Activated CD4-positive, CD25-positive, alpha-beta regulatory T cell treated with anti-CD3 and anti-CD28 coated beads, Interleukin-2, amount 50 U/mL, for 24 hours (primary cell): ENCODE data around the gene RABL6.
A peak's percentile ranks its signal among the peaks of the same experiment; 100 is the strongest.

ENCODE experiments used
- ATAC-seq, 2 donors: fragments of 150-1000 bp; cut with Tn5 transposase; one replicate each; pipeline ENCODE4 v1.10.0; 2021; ENCODE audit warnings: mild to moderate bottlenecking in 1 of 2, moderate library complexity in 1 of 2

RABL6 gene, protein sequence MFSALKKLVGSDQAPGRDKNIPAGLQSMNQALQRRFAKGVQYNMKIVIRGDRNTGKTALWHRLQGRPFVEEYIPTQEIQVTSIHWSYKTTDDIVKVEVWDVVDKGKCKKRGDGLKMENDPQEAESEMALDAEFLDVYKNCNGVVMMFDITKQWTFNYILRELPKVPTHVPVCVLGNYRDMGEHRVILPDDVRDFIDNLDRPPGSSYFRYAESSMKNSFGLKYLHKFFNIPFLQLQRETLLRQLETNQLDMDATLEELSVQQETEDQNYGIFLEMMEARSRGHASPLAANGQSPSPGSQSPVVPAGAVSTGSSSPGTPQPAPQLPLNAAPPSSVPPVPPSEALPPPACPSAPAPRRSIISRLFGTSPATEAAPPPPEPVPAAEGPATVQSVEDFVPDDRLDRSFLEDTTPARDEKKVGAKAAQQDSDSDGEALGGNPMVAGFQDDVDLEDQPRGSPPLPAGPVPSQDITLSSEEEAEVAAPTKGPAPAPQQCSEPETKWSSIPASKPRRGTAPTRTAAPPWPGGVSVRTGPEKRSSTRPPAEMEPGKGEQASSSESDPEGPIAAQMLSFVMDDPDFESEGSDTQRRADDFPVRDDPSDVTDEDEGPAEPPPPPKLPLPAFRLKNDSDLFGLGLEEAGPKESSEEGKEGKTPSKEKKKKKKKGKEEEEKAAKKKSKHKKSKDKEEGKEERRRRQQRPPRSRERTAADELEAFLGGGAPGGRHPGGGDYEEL

DNA sequence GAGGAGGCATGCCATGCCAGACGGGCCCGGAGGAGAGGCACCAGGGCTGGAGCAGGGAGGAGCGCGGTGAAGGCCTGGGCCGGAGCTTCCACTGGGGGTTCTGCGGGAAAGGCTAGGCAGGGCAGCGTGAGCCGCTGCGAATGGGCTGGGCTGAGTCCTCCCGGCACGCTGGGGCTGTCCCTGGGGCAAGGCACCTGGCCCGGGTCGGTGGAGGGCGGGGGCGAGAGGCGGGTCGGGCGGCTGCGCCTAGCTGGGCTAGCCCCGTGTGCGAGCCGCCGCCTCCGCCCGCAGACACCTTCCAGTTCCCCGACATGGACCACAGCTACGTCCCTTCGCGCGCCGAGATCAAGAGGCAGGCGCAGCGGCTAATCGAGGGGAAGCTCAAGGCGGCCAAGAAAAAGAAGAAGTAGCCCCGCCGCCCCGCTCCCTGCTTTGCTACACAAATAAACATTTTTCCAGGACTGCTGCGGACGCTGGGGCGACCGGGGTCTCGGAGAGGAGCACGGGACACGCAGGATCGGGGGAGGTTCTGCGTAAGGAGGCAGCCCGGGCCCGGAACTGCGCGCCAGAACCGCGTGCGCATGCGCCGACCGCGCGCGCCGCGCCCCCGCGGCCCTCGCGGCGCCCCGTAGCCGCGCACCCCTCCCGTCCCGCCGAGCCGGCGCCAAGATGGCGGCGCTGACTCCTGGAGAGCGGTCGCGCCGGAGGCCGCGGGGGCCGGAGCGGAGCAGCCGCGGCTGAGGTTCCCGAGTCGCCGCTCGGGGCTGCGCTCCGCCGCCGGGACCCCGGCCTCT lies at the start of gene RABL6:
TSS of gene RABL6 (plus strand) at position 668 of the 794 bp plus-strand sequence. CDS start 249 bp downstream, outside the sequence.
- peak; percentile 88 to 90 for ATAC-seq

GRCh38 chr9:136759001-136759400 lies 48.7 kb upstream of the RABL6 start:
- no peak for ATAC-seq

- ATAC-seq = no peak
Observed at GRCh38 chr9:136759436-136760325, 48.1 kb upstream of the RABL6 start.

DNA sequence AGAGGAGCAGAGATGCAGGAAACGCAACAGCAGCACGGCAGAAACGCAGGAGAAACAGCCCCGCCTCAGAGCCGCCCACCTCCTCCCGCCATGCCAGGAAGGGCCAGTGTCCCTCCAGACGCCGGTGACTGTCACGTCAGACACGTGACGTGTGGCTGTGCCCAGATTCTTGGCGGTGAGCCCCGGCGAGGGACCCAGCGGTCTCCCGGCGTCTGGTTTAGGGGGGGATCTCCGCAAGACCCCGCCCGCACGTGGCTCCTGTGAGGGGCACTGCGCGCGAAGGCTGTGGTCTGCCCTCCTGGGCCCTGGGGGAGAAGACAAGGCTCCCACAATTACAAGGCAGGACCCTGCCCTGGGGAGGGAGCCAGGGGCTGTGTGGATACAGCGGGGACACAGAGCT lies 47.3 kb upstream of the RABL6 start:
- no peak for ATAC-seq

- peak in 1 of 2 donors; percentile 46 for ATAC-seq
Observed at GRCh38 chr9:136760834-136761544, 46.8 kb upstream of the RABL6 start.

GRCh38 chr9:136761545-136761981 lies 46.2 kb upstream of the RABL6 start:
- no peak for ATAC-seq

GRCh38 chr9:136762221-136762691 lies 45.5 kb upstream of the RABL6 start:
- no peak for ATAC-seq

DNA sequence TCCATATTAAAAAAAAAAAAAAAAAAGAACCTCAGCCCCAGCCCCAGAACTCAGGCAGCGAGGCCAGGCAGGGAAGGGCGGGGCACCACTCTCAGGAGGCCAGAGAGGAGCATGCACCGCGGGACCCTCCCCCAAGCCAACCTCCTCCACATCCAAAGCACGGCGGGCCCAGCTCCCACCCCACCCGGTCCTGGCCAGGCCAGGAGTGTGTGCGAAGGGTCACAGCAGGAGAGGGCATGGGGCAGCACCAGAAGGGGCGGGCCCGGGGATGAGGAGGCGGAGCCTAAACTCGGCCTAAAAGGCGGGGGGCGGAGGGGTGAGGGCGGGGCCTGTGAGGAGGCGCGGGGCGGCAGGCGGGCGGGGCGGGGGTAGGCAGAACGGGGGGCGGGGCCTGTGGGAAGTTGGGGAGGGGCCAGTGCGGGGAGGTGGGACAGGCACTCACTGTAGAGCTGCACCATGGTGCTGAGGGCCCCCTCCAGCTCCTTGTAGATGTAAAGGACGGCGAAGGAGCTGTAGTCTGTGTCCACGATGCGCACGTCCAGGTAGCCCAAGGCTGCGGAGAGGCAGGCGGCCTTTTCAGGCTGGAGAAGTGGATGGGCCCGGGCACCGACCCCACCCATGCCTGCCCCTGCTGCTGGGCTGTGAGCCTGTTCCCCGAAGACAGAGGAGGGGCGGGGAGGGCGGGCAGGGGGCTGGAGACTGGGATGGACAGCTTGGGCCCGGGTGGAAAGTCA lies 44.7 kb upstream of the RABL6 start:
- no peak for ATAC-seq

- no peak for ATAC-seq
Observed at GRCh38 chr9:136763649-136764035, 44.1 kb upstream of the RABL6 start.

DNA sequence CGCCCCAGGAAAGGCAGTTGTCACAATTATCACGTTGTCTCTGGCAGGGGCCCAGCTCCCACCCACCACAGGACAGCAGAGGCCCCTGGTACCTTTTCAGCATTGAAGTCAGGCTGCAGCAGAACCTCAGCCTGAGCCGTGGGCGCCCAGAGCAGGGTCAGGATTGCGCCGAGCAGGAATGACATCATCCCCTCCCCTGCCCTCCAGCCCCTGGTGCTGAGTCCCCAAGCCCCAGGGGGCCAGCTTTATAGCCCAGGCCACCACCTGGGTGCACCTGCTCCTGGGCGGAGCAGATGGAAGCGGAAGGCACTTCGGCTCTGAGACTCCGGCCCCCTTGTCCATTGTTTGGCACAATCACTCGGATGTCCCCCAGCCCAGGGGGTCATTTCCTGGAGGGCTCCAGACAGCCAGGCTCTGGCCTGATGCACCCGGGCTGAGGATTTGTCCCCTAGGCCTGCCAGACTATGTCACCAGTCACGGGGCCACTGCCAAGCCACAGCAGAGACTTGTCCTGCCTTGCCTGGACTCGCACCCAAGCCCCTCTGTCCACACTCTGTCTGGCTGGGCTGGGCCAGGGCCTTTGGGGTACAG lies 43.4 kb upstream of the RABL6 start, which contains the start of gene LCN15:
TSS of gene LCN15 (minus strand) at position 218 of the 591 bp plus-strand sequence. CDS start at position 188, 30 bp downstream.
- no peak for ATAC-seq

DNA sequence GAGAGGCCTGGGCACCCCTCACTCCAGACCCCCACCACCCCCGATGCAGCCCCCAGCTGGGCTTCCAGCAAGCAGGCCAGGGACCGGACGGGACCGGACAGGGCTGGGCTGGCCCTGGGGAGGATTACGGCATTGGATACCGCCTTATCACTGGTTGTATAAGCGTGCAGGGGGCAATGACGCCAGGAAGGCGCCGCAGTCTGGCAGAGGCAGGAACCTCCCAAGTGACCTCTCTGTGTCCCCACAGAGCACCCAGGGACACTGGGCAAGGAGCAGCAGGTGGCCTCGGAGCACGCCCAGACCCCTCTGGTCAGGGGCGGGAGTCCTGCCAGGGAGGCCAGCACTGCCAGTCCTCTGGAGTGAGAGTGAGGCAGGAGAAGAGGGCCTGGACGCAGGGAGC lies 42.7 kb upstream of the RABL6 start:
- no peak for ATAC-seq

DNA sequence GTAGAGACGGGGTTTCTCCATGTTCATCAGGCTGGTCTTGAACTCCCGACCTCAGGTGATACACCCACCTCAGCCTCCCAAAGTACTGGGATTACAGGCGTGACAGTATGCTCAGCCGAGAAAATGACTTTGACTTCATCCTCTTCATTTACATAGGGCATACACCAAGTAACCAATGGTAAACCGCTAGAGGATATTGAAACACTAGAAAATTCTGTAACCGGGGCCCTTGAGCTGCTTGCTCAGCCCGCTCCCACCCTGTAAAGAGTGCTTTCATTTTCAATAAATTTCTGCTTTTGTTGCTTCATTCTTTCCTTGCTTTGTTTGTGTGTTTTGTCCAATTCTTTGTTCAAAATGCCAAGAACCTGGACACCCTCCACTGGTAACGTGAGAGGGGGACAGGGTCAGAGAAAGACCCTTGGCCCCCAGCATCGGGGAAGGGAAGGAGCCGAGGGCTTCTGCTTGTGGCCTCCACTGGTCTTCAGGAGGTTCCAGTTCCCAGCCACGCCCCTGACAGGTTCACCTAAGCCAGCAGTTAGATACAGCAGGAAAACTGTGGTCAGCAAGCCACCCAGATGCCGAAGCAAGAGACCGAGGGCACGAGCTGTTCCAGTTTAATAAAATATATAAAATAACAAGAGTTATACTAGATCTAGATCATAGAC lies 41.9 kb upstream of the RABL6 start:
- peak; percentile 61 to 62 for ATAC-seq

DNA sequence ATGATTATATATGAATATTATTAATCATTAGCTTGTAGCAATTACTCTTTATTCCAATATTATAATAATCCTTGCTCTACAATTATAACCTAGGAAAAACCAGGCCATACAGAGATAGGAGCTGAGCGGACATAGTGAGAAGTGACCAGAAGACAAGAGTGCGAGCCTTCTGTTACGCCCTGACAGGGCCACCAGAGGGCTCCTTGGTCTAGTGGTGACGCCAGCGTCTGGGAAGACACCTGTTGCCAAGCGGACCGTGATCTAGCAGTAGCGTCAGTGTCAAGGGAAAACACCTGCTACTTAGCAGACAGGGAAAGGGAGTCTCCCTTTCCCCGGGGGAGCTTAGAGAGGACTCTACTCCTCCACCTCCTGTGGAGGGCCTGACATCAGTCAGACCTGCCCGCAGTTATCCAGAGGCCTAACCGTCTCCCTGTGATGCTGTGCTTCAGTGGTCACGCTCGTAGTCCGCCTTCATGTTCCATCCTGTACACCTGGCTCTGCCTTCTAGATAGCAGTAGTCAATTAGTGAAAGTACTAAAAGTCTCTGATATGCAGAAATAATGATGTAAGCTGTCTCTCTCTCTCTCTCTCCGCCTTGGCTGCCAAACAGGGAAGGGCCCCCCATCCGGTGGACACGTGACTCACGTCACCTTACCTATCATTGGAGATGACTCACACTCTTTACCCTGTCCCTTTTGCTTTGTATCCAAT lies 41.2 kb upstream of the RABL6 start:
- peak; percentile 71 to 77 for ATAC-seq

DNA sequence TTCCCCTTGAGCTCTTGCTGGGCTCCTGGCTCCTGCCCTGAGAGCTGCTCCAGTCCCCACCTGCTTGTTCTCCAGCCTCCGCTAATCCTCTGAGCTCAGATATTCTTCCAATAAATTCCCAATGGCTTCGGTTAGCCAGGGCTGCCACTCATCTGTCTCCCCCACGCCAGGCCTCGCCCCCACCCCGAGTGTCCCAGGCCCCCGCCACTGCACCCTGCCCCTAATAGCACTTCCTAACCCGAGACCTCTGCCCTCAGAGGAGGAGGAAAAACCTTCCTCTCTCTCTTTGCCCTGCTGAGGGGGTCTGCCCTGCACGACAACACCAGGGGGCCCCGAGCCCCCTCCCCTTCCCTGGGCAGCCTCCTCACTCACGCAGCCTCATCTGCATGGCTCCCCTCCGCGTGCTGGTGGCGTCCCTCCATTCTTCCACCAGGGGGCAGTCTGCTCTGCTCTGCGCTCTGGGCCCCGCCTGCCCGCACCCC lies 38.0 kb upstream of the RABL6 start:
- peak; percentile 33 to 44 for ATAC-seq

GRCh38 chr9:136771907-136772415 lies 35.8 kb upstream of the RABL6 start:
- no peak for ATAC-seq

DNA sequence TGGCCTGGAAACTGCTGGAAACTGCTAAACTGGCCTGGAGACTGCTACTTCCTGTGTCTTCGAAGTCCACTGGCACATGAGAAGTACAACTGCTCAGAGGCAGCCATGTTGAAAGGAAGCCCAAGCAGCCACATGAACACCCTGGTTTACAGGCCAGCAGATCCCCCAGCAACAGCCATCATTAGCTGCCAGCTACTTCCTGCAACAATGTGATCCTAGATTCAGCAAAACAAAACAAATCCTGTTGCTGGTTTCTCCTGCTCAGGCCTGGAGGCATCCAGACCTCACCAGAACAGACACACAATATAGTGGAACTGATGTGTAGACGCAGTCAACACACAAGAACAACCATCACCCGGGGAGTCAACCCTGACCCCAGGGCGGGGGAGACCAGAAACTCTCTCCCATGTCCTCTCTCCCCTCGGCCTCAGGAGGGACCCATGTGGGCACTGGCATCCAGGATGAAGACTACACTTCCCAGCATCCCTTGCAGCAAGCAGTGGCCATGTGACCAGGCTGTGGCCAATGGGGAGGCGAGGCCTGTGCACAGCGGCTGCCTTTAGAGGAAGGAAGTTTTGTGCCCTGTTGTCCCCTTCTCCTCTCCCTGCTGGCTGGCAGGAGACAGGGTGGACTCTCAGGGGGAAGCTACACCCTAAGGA lies 34.2 kb upstream of the RABL6 start:
- ATAC-seq = peak; percentile 32 to 59

- no peak for ATAC-seq
Observed at GRCh38 chr9:136774416-136775045, 33.2 kb upstream of the RABL6 start.
